Measurements from ENCODE around the gene RFX7. TPM values are rescaled to one million over a fixed set of nuclear protein-coding genes. Genes with fewer than 3 reads are reported as not detected.

Gene RFX7
- total RNA-seq, 2 experiments from 2014 or later, result 29.4 to 30.5 TPM

- no peaks in the 10 kb centered on the region for H3K9me3 Mint-ChIP-seq
- H3K27ac Mint-ChIP-seq, result no peak overlapping the region
- ATAC-seq (no peak), DNase-seq (no peak)
- POLR2A ChIA-PET, result no interaction called here
- H3K4me3 Mint-ChIP-seq, result no peak overlapping the region
- no peaks in the 10 kb centered on the region for H3K27me3 Mint-ChIP-seq
- no peak for TF ChIP-seq CTCF (IDR thresholded peaks at IDR 0.05)
- CTCF ChIA-PET, result no interaction called here
- intact Hi-C loops (cut with micrococcal nuclease), result no loop called here
- H3K4me1 Mint-ChIP-seq (ENCODE audit: low read depth), result peaks cover 65% of the 10 kb centered on the region
- H3K36me3 Mint-ChIP-seq (ENCODE audit: low read depth), result peaks cover 12% of the 10 kb centered on the region
Measured at GRCh38 chr15:56202701-56203100, 41.0 kb downstream of the RFX7 start.

GRCh38 chr15:56199038-56199437 lies 44.6 kb downstream of the RFX7 start:
- peaks cover 43% of the 10 kb centered on the region for H3K4me1 Mint-ChIP-seq (ENCODE audit: low read depth)
- ChIA-PET CTCF (interaction anchor here (0.7 to 3.1 kb wide), 5 partner anchors 10 to 535 kb away, joined by 3 to 9 read pairs (median 5); no protein-coding TSS in a partner anchor), POLR2A (no interaction called here)
- TF ChIP-seq CTCF (IDR thresholded peaks at IDR 0.05), result no peak
- peak; percentile 70 for ATAC-seq
- H3K27me3 Mint-ChIP-seq, result no peaks in the 10 kb centered on the region
- no peak for DNase-seq
- peaks cover 10% of the 10 kb centered on the region for H3K36me3 Mint-ChIP-seq (ENCODE audit: low read depth)
- intact Hi-C loops (cut with micrococcal nuclease), result no loop called here
- no peaks in the 10 kb centered on the region for H3K9me3 Mint-ChIP-seq
- H3K4me3 Mint-ChIP-seq, result no peak overlapping the region
- no peak overlapping the region for H3K27ac Mint-ChIP-seq

- CTCF ChIA-PET, result no interaction called here
- no peak for TF ChIP-seq CTCF (IDR thresholded peaks at IDR 0.05)
- Mint-ChIP-seq H3K27ac (no peak overlapping the region), H3K36me3 (ENCODE audit: low read depth) (peaks cover 7% of the 10 kb centered on the region), H3K9me3 (no peaks in the 10 kb centered on the region), H3K4me3 (no peak overlapping the region), H3K27me3 (no peaks in the 10 kb centered on the region), H3K4me1 (ENCODE audit: low read depth) (peaks cover 33% of the 10 kb centered on the region)
- POLR2A ChIA-PET, result no interaction called here
- intact Hi-C loops (cut with micrococcal nuclease), result no loop called here
- ATAC-seq (no peak), DNase-seq (no peak)
Measured at GRCh38 chr15:56194035-56194434, 49.6 kb downstream of the RFX7 start.

- Mint-ChIP-seq H3K4me1 (ENCODE audit: low read depth) (peaks cover 38% of the 10 kb centered on the region), H3K4me3 (no peak overlapping the region), H3K27me3 (no peaks in the 10 kb centered on the region), H3K9me3 (no peaks in the 10 kb centered on the region), H3K36me3 (ENCODE audit: low read depth) (peaks cover 6% of the 10 kb centered on the region), H3K27ac (no peak overlapping the region)
- ChIA-PET CTCF (no interaction called here), POLR2A (no interaction called here)
- no peak for TF ChIP-seq CTCF (IDR thresholded peaks at IDR 0.05)
- ATAC-seq (no peak), DNase-seq (no peak)
- intact Hi-C loops (cut with micrococcal nuclease), result no loop called here
Measured at GRCh38 chr15:56192659-56193442, 50.8 kb downstream of the RFX7 start.

- H3K27ac Mint-ChIP-seq, result peak overlapping the region; percentile 7
- DNase-seq (no peak), ATAC-seq (no peak)
- ChIA-PET POLR2A (no interaction called here), CTCF (interaction anchor here (1.2 kb wide), 1 partner anchor 9 kb away, joined by 3 read pairs; no protein-coding TSS in a partner anchor)
- TF ChIP-seq CTCF (IDR thresholded peaks at IDR 0.05), result no peak
- no peak overlapping the region for H3K4me3 Mint-ChIP-seq
- intact Hi-C loops (cut with micrococcal nuclease), result no loop called here
- H3K27me3 Mint-ChIP-seq, result no peaks in the 10 kb centered on the region
- H3K36me3 Mint-ChIP-seq (ENCODE audit: low read depth), result peaks cover 5% of the 10 kb centered on the region
- H3K9me3 Mint-ChIP-seq, result no peaks in the 10 kb centered on the region
- peaks cover 54% of the 10 kb centered on the region for H3K4me1 Mint-ChIP-seq (ENCODE audit: low read depth)
Measured at GRCh38 chr15:56187665-56188064, 56.0 kb downstream of the RFX7 start.

All from activated CD8-positive, alpha-beta T cell treated with anti-CD3 and anti-CD28 coated beads for 36 hours (primary cell).